Stimulated activated CD4-positive, alpha-beta T cell treated with anti-CD3 and anti-CD28 coated beads, TNF-alpha, amount 100 ng/mL, for 1 hour (primary cell): ENCODE results near the gene ARL6IP4.

Source experiments
- DNase-seq, 3 donors: peaks; one replicate each; pipeline ENCODE4 v3.0.0-alpha.2; 2020; ENCODE audit warnings: low read depth in 3 of 3, low spot score in 1 of 3

ARL6IP4 gene

GRCh38 chr12:122958198-122958888 is 22.1 kb upstream of the ARL6IP4 start:
- DNase-seq, result no peak

GRCh38 chr12:122959566-122960192 is 20.8 kb upstream of the ARL6IP4 start:
- DNase-seq, result no peak

DNA sequence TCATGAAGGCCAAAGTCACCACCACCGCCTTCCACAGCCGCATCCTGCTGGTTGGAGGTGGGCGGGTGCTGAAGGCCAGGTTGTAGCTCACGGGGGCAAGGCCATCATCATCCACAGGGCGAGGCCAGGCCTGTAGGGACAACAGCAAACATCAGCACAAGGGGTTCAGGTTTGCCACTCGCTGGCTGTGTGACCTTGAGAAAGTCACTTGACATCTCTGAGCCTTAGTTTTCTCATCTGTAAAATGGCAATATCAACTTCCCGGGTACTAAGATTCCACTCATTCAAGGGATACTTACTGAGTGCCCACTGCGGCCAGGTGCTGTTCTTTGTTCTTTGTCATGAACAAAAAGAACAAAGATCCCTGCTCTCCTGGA is 20.3 kb upstream of the ARL6IP4 start:
- no peak for DNase-seq

DNA sequence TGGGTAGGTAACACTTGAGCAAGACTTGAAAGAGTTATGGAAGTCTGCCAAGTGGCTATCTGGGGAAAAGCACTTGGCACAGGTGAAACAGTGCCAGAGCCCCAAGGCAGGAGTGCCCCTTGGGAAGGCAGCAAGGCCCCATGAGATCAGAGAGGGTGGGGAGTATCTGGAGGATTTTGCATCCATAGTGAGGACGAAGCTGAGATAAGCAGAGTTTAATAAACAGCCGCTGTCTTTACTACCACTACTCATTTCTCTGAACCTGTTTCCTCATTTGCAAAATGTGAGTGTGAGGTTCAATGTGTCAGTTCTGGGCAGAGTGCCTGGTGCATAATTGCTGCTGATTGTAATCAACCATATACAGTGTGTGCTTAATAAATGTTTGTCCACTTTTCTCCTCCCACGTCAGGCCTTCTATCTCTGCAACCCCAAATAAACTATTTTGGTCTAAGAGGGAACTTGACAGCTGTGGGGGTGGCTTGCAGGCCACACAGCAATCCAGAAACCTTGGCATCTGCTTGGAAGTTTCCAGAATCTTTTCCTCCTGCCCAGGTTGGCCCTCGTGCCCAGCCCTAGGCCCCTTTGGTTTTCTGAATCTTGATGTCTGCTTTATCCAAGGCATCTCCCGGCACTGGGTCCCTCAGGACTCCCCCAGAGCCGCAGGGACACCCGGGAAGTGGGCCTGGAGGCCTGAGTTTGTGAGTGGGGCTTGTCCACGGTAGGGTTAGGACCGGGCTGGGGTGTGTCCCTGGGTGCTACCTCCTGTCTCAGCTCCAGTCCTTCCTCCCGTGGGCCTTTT is 18.8 kb upstream of the ARL6IP4 start:
- no peak for DNase-seq

DNA sequence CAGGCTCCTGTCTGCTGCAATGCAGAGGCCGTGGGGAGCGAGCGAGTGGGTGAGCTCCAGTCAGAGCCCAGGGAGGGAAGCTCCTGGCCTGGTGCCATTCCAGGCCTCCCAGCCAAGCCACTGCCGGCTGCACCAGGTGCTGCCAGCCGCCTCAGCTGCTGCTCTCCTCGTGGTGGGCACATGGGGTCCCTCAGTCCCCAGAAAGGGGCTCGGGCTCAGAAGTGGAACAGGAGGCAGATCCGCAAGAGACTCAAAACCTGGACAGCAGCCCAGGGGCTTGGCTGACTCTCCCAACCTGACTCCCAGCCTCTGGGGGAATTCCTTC is 16.6 kb upstream of the ARL6IP4 start:
- no peak for DNase-seq

- DNase-seq, result no peak
Observed at GRCh38 chr12:122964439-122965257, 15.8 kb upstream of the ARL6IP4 start.

DNA sequence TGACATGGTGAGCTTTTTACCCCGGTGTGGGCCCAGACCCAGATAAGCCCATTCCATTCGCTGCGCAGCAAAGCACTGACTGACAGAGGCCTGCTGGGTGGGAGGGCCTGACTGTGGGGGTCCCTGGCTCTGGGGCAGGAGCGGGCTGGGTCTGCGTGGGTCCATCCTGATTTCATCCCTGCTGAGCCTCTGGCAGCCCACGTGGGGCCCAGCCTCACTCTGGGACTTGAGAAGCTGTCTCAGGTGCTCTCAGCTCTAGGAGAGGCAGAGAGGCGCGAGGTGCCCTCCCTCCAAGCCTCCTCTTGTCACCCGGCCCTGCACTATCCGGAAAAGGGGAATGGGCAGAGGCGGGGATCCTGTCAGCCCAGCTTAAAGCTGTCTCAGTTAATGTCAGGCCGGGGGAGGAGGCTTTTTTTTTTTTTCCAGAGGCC is 15.1 kb upstream of the ARL6IP4 start:
- DNase-seq, result no peak

DNA sequence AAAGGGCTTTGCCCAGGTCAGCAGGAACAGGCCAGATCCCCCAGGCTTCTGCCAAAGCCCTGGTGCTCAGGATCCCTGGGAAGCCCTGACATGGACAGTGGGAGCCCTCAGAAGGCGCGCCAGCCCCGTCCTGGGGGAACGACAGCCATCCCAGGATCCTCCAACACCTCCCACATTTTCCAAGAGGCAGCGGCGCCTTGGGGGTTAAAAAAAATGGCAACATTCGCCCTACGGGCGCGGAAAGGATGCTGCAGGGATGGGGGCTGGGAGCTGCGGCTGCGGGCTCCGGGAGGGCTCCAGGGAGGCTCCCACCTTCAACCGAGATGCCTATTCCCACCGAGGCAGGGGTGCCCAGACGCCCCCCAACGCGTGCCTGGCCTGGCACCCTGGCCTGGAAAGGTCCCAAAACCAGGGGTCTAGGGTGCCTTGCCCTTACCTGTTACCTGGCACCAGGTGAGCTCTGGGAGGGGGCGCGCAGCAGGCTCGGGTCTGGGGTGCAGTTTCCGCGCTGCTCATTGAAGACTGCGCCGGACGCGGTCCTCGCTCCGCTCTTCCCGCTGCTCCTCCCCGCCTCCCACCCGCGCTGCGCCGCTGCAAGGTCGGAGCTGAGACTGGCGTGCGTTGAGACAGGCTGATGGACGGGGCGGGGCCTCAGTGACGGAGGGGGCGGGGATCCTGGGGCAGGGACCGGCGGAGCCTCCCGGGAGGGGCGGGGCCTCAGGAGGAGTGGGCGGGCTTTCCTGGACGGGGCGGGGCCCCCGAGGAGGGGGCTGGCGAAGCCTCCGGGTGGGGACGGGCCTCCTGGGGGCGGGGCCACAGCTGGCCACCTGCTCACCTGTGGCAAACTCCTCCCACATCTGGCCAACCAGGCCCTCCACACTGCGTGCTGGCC is 14.4 kb upstream of the ARL6IP4 start, which contains the start of gene ABCB9:
Gene ABCB9, minus strand, starts transcription at position 613 of the 892 bp plus-strand sequence. CDS start 6,228 bp downstream, outside the sequence.
- peak; percentile 84 to 97 (median 90) for DNase-seq

- no peak for DNase-seq
Observed at GRCh38 chr12:122966743-122967550, 13.5 kb upstream of the ARL6IP4 start.

GRCh38 chr12:122968104-122968503 is 12.4 kb upstream of the ARL6IP4 start:
- DNase-seq, result no peak

DNA sequence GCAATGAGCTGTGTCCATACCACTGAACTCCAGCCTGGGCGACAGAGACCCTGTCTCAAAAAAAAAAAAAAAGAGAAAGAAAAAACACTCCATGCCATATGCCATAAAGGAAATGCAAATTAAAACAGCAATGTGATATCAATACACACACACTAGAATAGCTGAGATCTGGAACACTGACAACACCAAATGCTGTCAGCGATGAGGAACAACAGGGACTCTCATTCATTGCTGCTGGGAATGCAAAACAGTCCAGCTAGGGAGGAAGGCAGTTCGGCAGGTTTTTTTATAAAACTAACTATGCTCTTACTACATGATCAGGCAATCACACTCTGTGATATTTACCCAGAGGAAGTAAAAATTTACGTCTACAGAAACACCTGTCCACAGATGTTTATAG is 10.8 kb upstream of the ARL6IP4 start:
- no peak for DNase-seq

GRCh38 chr12:122974274-122974891 is 6.1 kb upstream of the ARL6IP4 start:
- DNase-seq, result peak; percentile 97 to 98 (median 97)

DNA sequence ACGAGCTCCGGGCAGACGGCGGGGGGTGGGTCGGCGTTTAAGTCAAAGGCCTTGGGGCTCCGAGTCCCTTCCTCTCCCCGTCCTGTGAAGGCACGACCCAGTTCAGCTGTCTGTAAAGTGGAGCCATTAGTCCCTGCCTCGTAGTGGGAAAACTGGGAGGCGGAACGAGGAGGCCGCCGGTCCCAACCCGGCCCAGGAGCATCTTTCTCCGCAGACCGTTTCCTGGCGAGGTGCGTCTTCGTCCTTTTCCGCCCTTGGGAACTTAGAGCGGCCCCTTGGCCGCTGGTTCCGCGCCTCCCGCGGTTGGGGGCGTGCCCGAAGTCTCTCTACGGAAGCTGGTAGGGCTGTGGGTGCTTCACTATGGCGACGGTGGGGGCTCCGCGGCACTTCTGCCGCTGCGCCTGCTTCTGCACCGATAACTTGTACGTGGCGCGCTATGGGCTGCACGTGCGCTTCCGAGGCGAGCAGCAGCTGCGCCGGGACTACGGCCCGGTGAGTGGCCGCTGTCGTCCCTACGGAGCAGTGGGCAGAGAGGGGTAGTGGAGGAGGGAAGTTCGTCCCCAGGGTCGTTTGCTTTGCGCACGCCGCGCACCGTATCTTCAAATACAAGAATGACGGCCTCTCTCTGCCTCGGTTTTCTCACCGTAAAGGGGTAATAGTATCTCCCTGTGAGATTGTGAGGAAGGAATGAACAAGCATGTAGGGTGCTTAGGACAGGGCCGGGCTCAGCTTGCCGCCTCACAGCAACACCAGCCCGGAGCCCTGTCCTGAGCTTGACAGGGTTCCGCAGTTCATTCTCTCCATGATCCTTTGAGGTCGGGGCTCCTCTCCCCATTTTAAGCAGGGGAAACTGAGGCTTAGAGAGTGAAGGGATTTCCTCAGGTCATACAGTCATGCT is 5.3 kb upstream of the ARL6IP4 start, which contains the start of gene OGFOD2:
Gene OGFOD2, plus strand, starts transcription at position 353 of the 898 bp plus-strand sequence. Its CDS starts 8 bp downstream, at position 361.
- DNase-seq, result peak; percentile 78 to 83 (median 78)

DNA sequence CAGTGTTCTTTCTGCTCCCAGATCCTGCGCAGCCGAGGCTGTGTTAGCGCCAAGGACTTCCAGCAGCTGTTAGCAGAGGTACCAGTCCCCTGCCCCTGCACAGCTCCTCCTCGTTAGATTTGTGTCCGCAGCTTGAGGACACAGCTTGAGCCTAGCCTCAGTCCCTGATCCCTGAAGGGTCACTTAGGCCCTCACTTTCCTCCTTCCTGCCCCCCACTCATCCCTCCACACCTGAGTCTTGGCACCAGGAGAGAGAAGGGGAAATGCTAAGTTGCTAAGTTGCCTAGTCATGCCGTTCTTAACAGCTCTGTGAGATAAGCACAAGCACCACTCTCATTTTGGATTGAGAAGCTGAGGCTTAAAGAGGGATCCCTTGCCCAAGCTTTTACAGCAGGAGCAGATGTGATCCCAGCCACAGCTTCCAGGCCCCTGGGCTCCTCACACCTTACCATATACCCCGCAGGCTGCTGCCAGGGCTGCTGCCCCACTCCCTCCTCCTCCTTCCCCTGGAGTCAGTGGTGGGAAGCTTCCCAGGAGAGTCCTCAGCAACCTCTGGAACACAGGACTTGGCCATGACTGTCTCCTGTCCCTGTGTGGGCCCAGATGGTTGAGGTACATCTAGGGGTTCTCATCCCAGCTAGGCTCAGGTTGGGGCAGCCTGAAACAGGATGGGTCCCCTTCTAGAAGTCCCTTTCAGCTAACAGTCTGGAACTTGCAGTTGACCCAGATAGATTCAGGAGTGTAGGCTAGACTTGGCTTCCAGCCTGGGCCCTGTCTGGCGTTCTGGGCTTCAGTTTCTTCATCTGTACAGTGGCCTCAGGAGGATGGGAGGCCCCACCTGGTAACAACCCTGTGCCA is 4.5 kb upstream of the ARL6IP4 start:
- no peak for DNase-seq

DNA sequence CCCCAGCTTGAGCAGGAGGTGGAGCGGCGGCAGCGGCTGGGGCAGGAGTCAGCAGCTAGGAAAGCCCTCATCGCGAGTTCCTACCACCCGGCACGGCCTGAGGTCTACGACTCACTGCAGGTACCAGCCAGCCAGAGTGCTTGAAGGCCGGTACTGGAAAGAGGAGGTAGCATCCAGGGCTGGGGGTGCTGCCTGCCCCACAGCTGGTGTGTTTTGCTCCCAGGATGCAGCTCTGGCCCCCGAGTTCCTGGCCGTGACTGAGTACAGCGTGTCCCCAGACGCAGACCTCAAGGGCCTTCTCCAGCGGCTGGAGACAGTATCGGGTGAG is 3.9 kb upstream of the ARL6IP4 start:
- DNase-seq, result no peak

DNA sequence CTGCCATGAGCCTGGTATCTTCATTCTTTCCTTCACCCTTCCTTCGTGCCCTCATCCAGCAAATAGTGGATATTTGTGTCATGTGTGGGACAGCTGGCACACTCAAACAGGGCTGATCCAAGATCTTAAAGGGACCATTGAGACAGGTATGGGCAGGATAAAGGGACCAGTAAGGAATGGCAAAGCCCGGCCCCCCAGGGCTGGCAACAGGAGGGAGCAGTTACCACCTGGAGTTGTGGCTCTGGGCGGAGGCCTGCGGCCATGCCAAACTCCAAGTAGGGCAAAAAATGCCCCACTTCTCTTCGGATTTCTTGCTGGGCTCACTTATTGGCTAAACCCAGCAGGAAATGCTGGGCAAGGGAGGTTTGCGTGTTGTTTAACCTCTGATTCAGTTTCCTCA is 3.3 kb upstream of the ARL6IP4 start:
- no peak for DNase-seq
